HEK293T (cell line): ENCODE data around the gene PMEL.

Experiments used
- CTCF ChIA-PET: fragments of 350-600 bp; formaldehyde crosslinking; extraction: SDS; loops from one replicate; lab custom pipeline; 2021; ENCODE audit warnings: antibody characterized with exemption, inconsistent platforms; lab: Yijun Ruan, JAX
- POLR2A ChIA-PET: fragments of 350-600 bp; formaldehyde crosslinking; extraction: SDS; loops from one replicate; lab custom pipeline; 2020; ENCODE audit warnings: antibody characterized with exemption, inconsistent platforms; lab: Yijun Ruan, JAX
- DNase-seq: peaks from one replicate; pipeline ENCODE4 v3.0.0; 2012; ENCODE audit warnings: mixed read lengths; ENCODE audit errors: extremely low spot score
- ARNT ChIP-seq: fragments of 450-650 bp; IDR thresholded peaks from 2 replicates; pipeline ENCODE4 v1.6.1; 2017; ENCODE audit warnings: mild to moderate bottlenecking
- BHLHE40 ChIP-seq: fragments of 450-650 bp; IDR thresholded peaks from 2 replicates; pipeline ENCODE4 v1.6.1; 2016; ENCODE audit warnings: mild to moderate bottlenecking, moderate library complexity, borderline replicate concordance
- CTBP1 ChIP-seq: fragments of 450-650 bp; IDR thresholded peaks from 2 replicates; pipeline ENCODE4 v1.6.1; 2016; ENCODE audit warnings: borderline replicate concordance
- ELF4 ChIP-seq: fragments of 450-650 bp; IDR thresholded peaks from 2 replicates; pipeline ENCODE4 v1.6.1; 2017; ENCODE audit warnings: antibody characterized with exemption
- FOXA1 ChIP-seq: fragments of 450-650 bp; IDR thresholded peaks from 2 replicates; pipeline ENCODE4 v1.6.1; 2016; ENCODE audit warnings: mild to moderate bottlenecking
- FOXK2 ChIP-seq: fragments of 450-650 bp; IDR thresholded peaks from 2 replicates; pipeline ENCODE4 v1.6.1; 2016; ENCODE audit warnings: mild to moderate bottlenecking
- FOXM1 ChIP-seq: fragments of 450-650 bp; IDR thresholded peaks from 2 replicates; pipeline ENCODE4 v1.6.1; 2017; ENCODE audit warnings: mild to moderate bottlenecking, borderline replicate concordance
- HDGF ChIP-seq: fragments of 450-650 bp; IDR thresholded peaks from 2 replicates; pipeline ENCODE4 v1.6.1; 2017; ENCODE audit warnings: antibody characterized with exemption, borderline replicate concordance
- L3MBTL2 ChIP-seq: fragments of 450-650 bp; conservative IDR thresholded peaks from 2 replicates; pipeline ENCODE4 v1.6.1; 2016; ENCODE audit warnings: mild to moderate bottlenecking
- LEF1 ChIP-seq: fragments of 450-650 bp; IDR thresholded peaks from 2 replicates; pipeline ENCODE4 v1.6.1; 2017; ENCODE audit warnings: mild to moderate bottlenecking, borderline replicate concordance
- NFRKB ChIP-seq: fragments of 450-650 bp; IDR thresholded peaks from 2 replicates; pipeline ENCODE4 v1.6.1; 2016; ENCODE audit warnings: mild to moderate bottlenecking, moderate library complexity
- PKNOX1 ChIP-seq: fragments of 450-650 bp; IDR thresholded peaks from 2 replicates; pipeline ENCODE4 v1.6.1; 2016
- SP1 ChIP-seq: fragments of 450-650 bp; IDR thresholded peaks from 2 replicates; pipeline ENCODE4 v1.6.1; 2017
- SUZ12 ChIP-seq: fragments of 450-650 bp; IDR thresholded peaks from 2 replicates; pipeline ENCODE4 v1.6.1; 2016; ENCODE audit warnings: mild to moderate bottlenecking
- TARDBP ChIP-seq: fragments of 450-650 bp; IDR thresholded peaks from 2 replicates; pipeline ENCODE4 v1.6.1; 2016
- ZNF384 ChIP-seq: fragments of 450-650 bp; IDR thresholded peaks from 2 replicates; pipeline ENCODE4 v1.6.1; 2016

The PMEL gene

GRCh38 chr12:55965941-55966407 is at the start of gene PMEL:
Gene PMEL, minus strand, starts transcription at chr12:55966042. Its CDS starts 31 bp downstream, at chr12:55966011.
- ChIA-PET POLR2A (interaction anchor here (0.6 kb wide), 1 partner anchor 26 kb away, joined by 4 read pairs; no protein-coding TSS in a partner anchor), CTCF (no interaction called here)
- no peak for DNase-seq
- TF ChIP-seq L3MBTL2 (no peak), ZNF384 (no peak), BHLHE40 (no peak), PKNOX1 (no peak), LEF1 (no peak), ELF4 (no peak; the same call in 1 of the 2 replicates), SUZ12 (no peak), FOXK2 (no peak), FOXA1 (no peak), HDGF (no peak), ARNT (no peak)

GRCh38 chr12:56014205-56014604 is 48.4 kb upstream of the PMEL start:
- TF ChIP-seq BHLHE40 = no peak
- no peak for TF ChIP-seq FOXK2
- no peak for TF ChIP-seq SP1
- TF ChIP-seq FOXM1 = no peak
- TF ChIP-seq CTBP1 = no peak
- no peak for TF ChIP-seq SUZ12
- TF ChIP-seq FOXA1 = no peak
- TF ChIP-seq L3MBTL2 = no peak
- TF ChIP-seq TARDBP = no peak
- no peak for TF ChIP-seq HDGF
- no peak for TF ChIP-seq LEF1
- TF ChIP-seq NFRKB = no peak
- no peak for TF ChIP-seq ZNF384
- POLR2A ChIA-PET = interaction anchor here (0.7 to 0.9 kb wide), 2 partner anchors 17 to 87 kb away, joined by 3 to 4 read pairs; partner anchors contain the start of gene SUOX

GRCh38 chr12:56013482-56013881 is 47.6 kb upstream of the PMEL start:
- POLR2A ChIA-PET = interaction anchor here (0.7 to 0.9 kb wide), 2 partner anchors 16 to 86 kb away, joined by 3 to 4 read pairs; partner anchors contain the start of gene SUOX
- CTCF ChIA-PET = interaction anchor here (1.0 kb wide), 1 partner anchor 18 kb away, joined by 5 read pairs; no protein-coding TSS in a partner anchor
- no peak for TF ChIP-seq PKNOX1
- no peak for TF ChIP-seq FOXM1
- no peak for TF ChIP-seq LEF1
- TF ChIP-seq ZNF384 = no peak
- TF ChIP-seq ARNT = no peak
- no peak for TF ChIP-seq FOXA1
- TF ChIP-seq L3MBTL2 = no peak
- TF ChIP-seq NFRKB = no peak
- TF ChIP-seq TARDBP = no peak
- TF ChIP-seq BHLHE40 = no peak
- TF ChIP-seq ELF4 = no peak
- TF ChIP-seq CTBP1 = no peak
- TF ChIP-seq HDGF = no peak
- DNase-seq = no peak

More at GRCh38 chr12:56014205-56014604, 48.4 kb upstream of the PMEL start:
- CTCF ChIA-PET = interaction anchor here (0.6 to 1.0 kb wide), 2 partner anchors 19 to 276 kb away, joined by 4 to 5 read pairs; no protein-coding TSS in a partner anchor
- no peak for DNase-seq

- CTCF ChIA-PET = no interaction called here
- TF ChIP-seq NFRKB (no peak), L3MBTL2 (no peak), FOXK2 (no peak), FOXA1 (no peak)
- no peak for DNase-seq
- POLR2A ChIA-PET = interaction anchor here (0.5 kb wide), 1 partner anchor 89 kb away, joined by 3 read pairs; no protein-coding TSS in a partner anchor
These were observed 45.8 kb upstream of the PMEL start for GRCh38 chr12:56011509-56012090.

DNA sequence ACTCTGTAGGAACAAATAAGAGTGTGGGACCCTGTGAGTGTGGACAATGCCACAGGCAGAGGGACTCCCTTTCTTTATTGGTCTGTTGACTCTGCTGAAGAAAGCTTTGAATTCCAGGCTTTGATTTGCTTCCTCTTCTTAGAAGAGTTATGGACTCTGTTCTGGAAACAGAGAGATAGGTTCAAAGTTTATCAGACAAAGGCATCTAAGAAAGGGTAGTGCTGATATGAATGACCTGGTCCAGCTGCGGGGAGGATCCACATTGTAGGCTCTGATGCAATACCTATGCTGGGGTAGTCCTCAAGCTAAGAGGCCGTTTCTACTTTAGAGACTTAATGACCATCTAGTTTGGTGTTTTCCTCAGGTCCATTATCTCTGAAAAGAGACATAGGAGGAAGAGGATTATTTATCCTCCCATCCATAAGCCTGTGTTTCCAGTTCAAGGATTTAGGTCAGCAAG is 44.3 kb upstream of the PMEL start:
- no peak for DNase-seq
- CTCF ChIA-PET = no interaction called here

More for the DNA sequence above, 44.3 kb upstream of the PMEL start:
- no peak for TF ChIP-seq LEF1
- TF ChIP-seq HDGF = no peak
- TF ChIP-seq SP1 = no peak
- no peak for TF ChIP-seq PKNOX1
- no peak for TF ChIP-seq TARDBP
- TF ChIP-seq SUZ12 = no peak
- TF ChIP-seq L3MBTL2 = no peak
- TF ChIP-seq FOXM1 = no peak
- TF ChIP-seq ELF4 = no peak
- no peak for TF ChIP-seq FOXA1
- POLR2A ChIA-PET = no interaction called here
